Measurements from ENCODE around the gene TALDO1. TPM values are rescaled to one million over a fixed set of nuclear protein-coding genes. Genes with fewer than 3 reads are reported as not detected.

Gene TALDO1
- total RNA-seq, 1 donor from 2014 or later = 101 TPM

DNA sequence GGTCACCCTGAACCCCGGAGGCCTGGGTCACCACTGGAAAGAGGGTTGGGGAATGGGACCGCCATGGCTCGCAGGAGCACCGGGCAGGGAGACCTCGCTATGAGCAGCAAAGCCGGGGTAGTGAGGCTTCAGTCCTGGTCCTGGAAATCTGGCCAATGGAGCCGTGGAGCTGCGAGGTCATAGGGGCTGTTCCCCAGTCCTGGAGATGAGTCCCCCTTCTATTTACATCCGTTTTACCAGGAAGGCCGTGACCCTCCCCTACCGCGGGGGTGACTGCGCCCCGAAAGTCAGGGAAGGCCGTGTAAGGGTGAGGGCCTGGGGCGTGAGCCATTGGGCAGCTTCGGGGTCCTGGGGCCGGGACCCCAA, 57.3 kb downstream of the TALDO1 start:
- H3K4me1 ChIP-seq = peaks cover 52% of the 10 kb centered on the region
- no peaks in the 10 kb centered on the region for H3K27me3 ChIP-seq (ENCODE audit: low read depth)
- TF ChIP-seq, protein P1, sequence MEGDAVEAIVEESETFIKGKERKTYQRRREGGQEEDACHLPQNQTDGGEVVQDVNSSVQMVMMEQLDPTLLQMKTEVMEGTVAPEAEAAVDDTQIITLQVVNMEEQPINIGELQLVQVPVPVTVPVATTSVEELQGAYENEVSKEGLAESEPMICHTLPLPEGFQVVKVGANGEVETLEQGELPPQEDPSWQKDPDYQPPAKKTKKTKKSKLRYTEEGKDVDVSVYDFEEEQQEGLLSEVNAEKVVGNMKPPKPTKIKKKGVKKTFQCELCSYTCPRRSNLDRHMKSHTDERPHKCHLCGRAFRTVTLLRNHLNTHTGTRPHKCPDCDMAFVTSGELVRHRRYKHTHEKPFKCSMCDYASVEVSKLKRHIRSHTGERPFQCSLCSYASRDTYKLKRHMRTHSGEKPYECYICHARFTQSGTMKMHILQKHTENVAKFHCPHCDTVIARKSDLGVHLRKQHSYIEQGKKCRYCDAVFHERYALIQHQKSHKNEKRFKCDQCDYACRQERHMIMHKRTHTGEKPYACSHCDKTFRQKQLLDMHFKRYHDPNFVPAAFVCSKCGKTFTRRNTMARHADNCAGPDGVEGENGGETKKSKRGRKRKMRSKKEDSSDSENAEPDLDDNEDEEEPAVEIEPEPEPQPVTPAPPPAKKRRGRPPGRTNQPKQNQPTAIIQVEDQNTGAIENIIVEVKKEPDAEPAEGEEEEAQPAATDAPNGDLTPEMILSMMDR (IDR thresholded peaks at IDR 0.05; ENCODE audit: borderline replicate concordance) = no peak
- H3K4me3 ChIP-seq = peak overlapping the region; percentile 77
- DNase-seq = no peak
- intact Hi-C loops (cut with micrococcal nuclease) = no loop called here
- peaks cover 34% of the 10 kb centered on the region for H3K36me3 ChIP-seq
- peak overlapping the region; percentile 97 for H3K27ac ChIP-seq (replicated peaks)
- H3K9me3 ChIP-seq (replicated peaks) = no peaks in the 10 kb centered on the region

DNA sequence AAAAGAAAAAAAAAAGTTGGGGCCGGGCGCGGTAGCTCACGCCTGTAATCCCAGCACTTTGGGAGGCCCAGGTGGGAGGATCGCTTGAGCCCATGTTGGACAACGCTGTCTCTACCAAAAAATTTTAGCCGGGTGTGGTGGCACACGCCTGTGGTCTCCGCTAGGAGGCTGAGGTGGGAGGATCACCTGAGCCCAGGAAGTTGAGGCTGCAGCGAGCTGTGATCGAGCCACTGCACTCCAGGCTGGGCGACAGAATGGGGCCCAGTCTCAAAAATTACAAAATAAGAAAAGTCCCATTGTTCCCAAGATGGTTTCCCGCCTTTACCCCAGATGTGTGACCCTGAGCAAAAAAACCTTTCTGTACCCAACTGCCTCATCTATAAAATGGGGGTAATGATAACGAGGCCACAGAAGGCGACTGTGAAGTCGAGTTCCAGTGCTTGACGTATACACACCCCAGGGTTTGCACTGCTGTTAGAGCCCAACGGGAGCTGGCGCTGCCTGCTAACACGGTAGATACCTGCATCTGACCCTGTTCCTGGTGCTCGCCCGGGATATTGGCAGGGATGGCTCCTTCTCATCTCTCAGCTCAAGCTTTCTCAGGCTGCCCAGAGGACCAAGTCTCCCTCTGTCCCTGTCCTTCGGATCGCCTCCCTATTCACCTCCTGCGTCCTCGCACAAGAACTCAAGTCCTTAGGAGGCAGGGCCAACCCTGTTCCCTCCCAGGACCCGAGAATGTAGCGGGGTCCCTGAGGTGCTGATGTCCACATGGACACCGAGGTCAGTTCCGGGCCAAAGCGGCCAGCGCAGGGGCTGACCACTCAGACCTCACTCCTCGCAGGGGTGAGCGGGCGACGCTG, 61.4 kb downstream of the TALDO1 start:
- intact Hi-C loops (cut with micrococcal nuclease) = no loop called here
- H3K27me3 ChIP-seq (ENCODE audit: low read depth) = no peaks in the 10 kb centered on the region
- TF ChIP-seq, protein P1 (IDR thresholded peaks at IDR 0.05; ENCODE audit: borderline replicate concordance) = no peak
- H3K9me3 ChIP-seq (replicated peaks) = no peaks in the 10 kb centered on the region
- no peak for DNase-seq
- peaks cover 25% of the 10 kb centered on the region for H3K36me3 ChIP-seq
- peaks cover 62% of the 10 kb centered on the region for H3K4me1 ChIP-seq
- H3K27ac ChIP-seq (replicated peaks) = peak overlapping the region; percentile 98
- H3K4me3 ChIP-seq = peak overlapping the region; percentile 99

DNA sequence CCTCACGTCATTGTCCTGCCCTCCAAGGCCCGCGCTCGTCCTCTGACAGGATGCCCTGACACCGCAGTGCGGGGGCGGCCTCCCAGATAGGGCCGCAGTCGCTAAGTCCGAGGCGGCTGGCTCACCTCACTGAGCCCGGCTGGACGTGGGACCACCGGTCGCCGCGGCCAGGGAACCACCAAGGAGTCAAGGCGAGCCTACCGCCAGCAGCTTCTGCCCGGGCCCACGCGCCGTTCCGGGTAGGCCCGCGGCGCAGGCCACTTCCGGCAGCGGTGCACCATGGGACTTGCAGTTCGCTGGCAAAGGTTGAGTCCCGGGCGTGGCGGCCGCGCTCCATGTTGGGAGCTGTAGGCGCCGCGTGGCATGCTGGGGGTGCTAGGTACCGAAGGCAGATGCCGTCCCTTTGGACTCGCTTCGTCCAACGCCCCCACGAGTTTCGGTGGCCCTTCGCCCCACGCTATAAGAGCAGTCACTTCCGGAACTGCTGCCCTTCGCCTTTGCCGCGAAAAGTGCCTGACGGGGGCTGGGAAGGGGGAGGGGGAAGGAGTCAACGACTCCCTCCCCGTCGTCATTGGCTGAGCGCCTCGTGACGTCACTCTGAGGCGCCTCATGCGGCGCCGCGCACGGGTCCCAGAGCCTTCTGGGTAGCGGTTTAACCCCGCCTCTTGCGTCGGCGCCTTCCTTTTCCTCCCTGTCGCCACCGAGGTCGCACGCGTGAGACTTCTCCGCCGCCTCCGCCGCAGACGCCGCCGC, 62.2 kb downstream of the TALDO1 start, which contains the start of gene RPLP2:
RPLP2 (plus strand) TSS at position 681 of the 753 bp plus-strand sequence. CDS start 268 bp downstream, outside the sequence.
- Histone ChIP-seq H3K4me1 (peaks cover 54% of the 10 kb centered on the region), H3K4me3 (peak within 1 kb of the TSS; percentile 99), H3K9me3 (replicated peaks) (no peaks in the 10 kb centered on the region), H3K27ac (replicated peaks) (peak within 1 kb of the TSS; percentile 98), H3K27me3 (ENCODE audit: low read depth) (no peaks in the 10 kb centered on the region), H3K36me3 (peaks cover 25% of the 10 kb centered on the region)
- TF ChIP-seq, protein P1 (IDR thresholded peaks at IDR 0.05; ENCODE audit: borderline replicate concordance) = no peak
- intact Hi-C loops (cut with micrococcal nuclease) = no loop called here
- peak; percentile 99 for DNase-seq

DNA sequence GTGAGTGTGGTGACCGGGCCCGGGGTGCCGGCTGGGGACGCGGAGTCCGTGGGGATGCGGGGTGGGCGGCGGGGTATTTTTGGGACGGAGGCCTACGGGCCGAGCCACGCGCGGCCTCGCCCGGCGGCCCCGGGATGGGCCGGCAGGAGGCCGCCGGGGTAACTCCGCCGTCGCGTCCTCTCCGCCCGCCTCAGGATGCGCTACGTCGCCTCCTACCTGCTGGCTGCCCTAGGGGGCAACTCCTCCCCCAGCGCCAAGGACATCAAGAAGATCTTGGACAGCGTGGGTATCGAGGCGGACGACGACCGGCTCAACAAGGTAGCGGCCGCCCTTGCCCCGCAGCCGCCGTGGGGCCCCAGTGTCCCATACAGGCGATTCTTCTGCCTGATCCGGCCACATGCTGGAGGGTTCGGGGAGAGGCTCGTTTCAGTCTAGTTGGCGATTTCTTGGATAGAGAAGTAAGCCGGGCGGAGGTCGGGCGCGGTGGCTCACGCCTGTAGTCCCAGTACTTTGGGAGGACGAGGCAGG, 62.8 kb downstream of the TALDO1 start:
- H3K4me3 ChIP-seq = peak overlapping the region; percentile 99
- no peak for DNase-seq

More for the DNA sequence above, 62.8 kb downstream of the TALDO1 start:
- TF ChIP-seq, protein P1 (IDR thresholded peaks at IDR 0.05; ENCODE audit: borderline replicate concordance) = no peak
- Histone ChIP-seq H3K27ac (replicated peaks) (peak overlapping the region; percentile 98), H3K4me1 (peaks cover 48% of the 10 kb centered on the region), H3K27me3 (ENCODE audit: low read depth) (no peaks in the 10 kb centered on the region), H3K36me3 (peaks cover 27% of the 10 kb centered on the region), H3K9me3 (replicated peaks) (no peaks in the 10 kb centered on the region)
- intact Hi-C loops (cut with micrococcal nuclease) = no loop called here

Data from left ventricle myocardium inferior (tissue), 1 donor.